GM23248 (cell line): ENCODE results near the gene SEC22A. TPM values are rescaled to one million over a fixed set of nuclear protein-coding genes. Genes with fewer than 3 reads are reported as not detected.
A peak's percentile ranks its signal among the peaks of the same experiment; 100 is the strongest.

ENCODE experiments used
- DNase-seq: peaks from one replicate; pipeline ENCODE4 v3.0.0-alpha.2; 2015
- H2AFZ ChIP-seq: fragments of 200-600 bp; sonication (generic); 2 replicates; pipeline ENCODE4 v1.6.1; 2016; ENCODE audit warnings: antibody characterized with exemption
- H3F3A ChIP-seq: fragments of 200-600 bp; sonication (generic); 2 replicates; pipeline ENCODE4 v1.6.1; 2016; ENCODE audit warnings: mild to moderate bottlenecking, antibody characterized with exemption, mixed run types; ENCODE audit not compliant: insufficient read depth
- H3K27ac ChIP-seq: fragments of 200-600 bp; sonication (generic); 2 replicates; pipeline ENCODE4 v1.5.1; 2016; ENCODE audit warnings: mild to moderate bottlenecking
- H3K27me3 ChIP-seq: fragments of 200-600 bp; sonication (generic); replicated peaks from 2 replicates; pipeline ENCODE4 v1.6.1; 2016; ENCODE audit warnings: mild to moderate bottlenecking; ENCODE audit not compliant: insufficient read depth
- H3K36me3 ChIP-seq: fragments of 200-600 bp; sonication (generic); 2 replicates; pipeline ENCODE4 v1.6.1; 2016; ENCODE audit warnings: low read depth, mild to moderate bottlenecking
- H3K4me1 ChIP-seq: fragments of 200-600 bp; sonication (generic); 2 replicates; pipeline ENCODE4 v1.6.1; 2016; ENCODE audit warnings: mild to moderate bottlenecking; ENCODE audit not compliant: insufficient read depth
- H3K4me2 ChIP-seq: fragments of 200-600 bp; sonication (generic); one replicate; pipeline ENCODE4 v1.6.1; 2016; ENCODE audit warnings: mild to moderate bottlenecking; ENCODE audit not compliant: unreplicated experiment
- H3K4me3 ChIP-seq: fragments of 200-600 bp; sonication (generic); 2 replicates; pipeline ENCODE4 v1.5.1; 2016; ENCODE audit warnings: mild to moderate bottlenecking
- H3K79me2 ChIP-seq: fragments of 200-600 bp; sonication (generic); 2 replicates; pipeline ENCODE4 v1.6.1; 2016; ENCODE audit warnings: mild to moderate bottlenecking; ENCODE audit not compliant: insufficient read depth
- H3K9ac ChIP-seq: fragments of 200-600 bp; sonication (generic); 2 replicates; pipeline ENCODE4 v1.6.1; 2016; ENCODE audit warnings: mild to moderate bottlenecking
- H3K9me2 ChIP-seq: fragments of 200-600 bp; sonication (generic); 2 replicates; pipeline ENCODE4 v1.6.1; 2016; ENCODE audit warnings: mixed run types, mild to moderate bottlenecking, moderate library complexity; ENCODE audit not compliant: insufficient read depth
- H3K9me3 ChIP-seq: fragments of 200-600 bp; sonication (generic); one replicate; pipeline ENCODE4 v1.6.1; 2017; ENCODE audit warnings: low read depth
- H4K20me1 ChIP-seq: fragments of 200-600 bp; sonication (generic); 2 replicates; pipeline ENCODE4 v1.6.0; 2016; ENCODE audit not compliant: insufficient read depth
- EZH2 ChIP-seq: fragments of 200-600 bp; sonication (generic); IDR thresholded peaks from 2 replicates; pipeline ENCODE4 v1.6.1; 2018; ENCODE audit warnings: antibody characterized with exemption, mild to moderate bottlenecking; ENCODE audit not compliant: insufficient read depth, poor library complexity, severe bottlenecking
- EZH2phosphoT487 ChIP-seq: fragments of 200-600 bp; sonication (generic); IDR thresholded peaks from 2 replicates; pipeline ENCODE4 v1.6.1; 2018; ENCODE audit warnings: antibody characterized with exemption, moderate library complexity, mild to moderate bottlenecking, low read depth; ENCODE audit not compliant: insufficient read depth
- WGBS, 2 experiments: methylation state at CpG; one replicate each; pipeline ENCODE4 v1.1.6; 2015 to 2017; ENCODE audit warnings: low lambda C conversion rate in 2 of 2, low coverage in 1 of 2; ENCODE audit errors: missing lambda C conversion rate in 2 of 2; 5-methylcytosine and 5-hydroxymethylcytosine counted together
- in situ Hi-C: fragments of 300-500 bp; cut with MboI; formaldehyde crosslinking; loops from 2 replicates; pipeline ENCODE4 v1.15.0; 2020
- polyA plus RNA-seq: library from polyadenylated mRNA; unstranded; fragments of >200 nt; fragmentation: Nextera tagmentation; extraction: Ambion mirVana; gene quantifications from 2 replicates; pipeline ENCODE4 v1.2.1, GENCODE V29; 2016
- total RNA-seq: library from RNA; depleted of rRNA; stranded (reverse); fragments of >200 nt; shearing (Covaris generic); gene quantifications from 2 replicates; pipeline ENCODE4 v1.2.3, GENCODE V29; 2014

Gene SEC22A
- total and polyA plus RNA-seq, 2 experiments from 2014 or later: 35.1 to 44.5 TPM

GRCh38 chr3:123270818-123271217 is 69.1 kb downstream of the SEC22A start:
- no peak for DNase-seq
- Histone ChIP-seq H3K79me2 (no peaks in the 10 kb centered on the region), H4K20me1 (no peaks in the 10 kb centered on the region; the same call in 1 of the 2 replicates), H3K9me2 (no peaks in the 10 kb centered on the region), H3K4me1 (peaks cover 24% of the 10 kb centered on the region), H3K36me3 (no peaks in the 10 kb centered on the region), H3K27me3 (no peaks in the 10 kb centered on the region), H3K4me2 (no peak overlapping the region), H3K9ac (no peak overlapping the region), H3K4me3 (no peak overlapping the region), H3K9me3 (no peaks in the 10 kb centered on the region), H3K27ac (no peak overlapping the region), H3F3A (peaks cover 27% of the 10 kb centered on the region), H2AFZ (no peak overlapping the region)
- no peak for TF ChIP-seq EZH2phosphoT487
- TF ChIP-seq EZH2: no peak
- 91 to 100% methylated on average over 2 of the region's 2 CpGs for WGBS, 2 experiments
- in situ Hi-C loops: no loop called here

- Histone ChIP-seq H2AFZ (no peak overlapping the region), H3K9me3 (no peaks in the 10 kb centered on the region), H3K36me3 (no peaks in the 10 kb centered on the region), H3K9ac (no peak overlapping the region), H4K20me1 (no peaks in the 10 kb centered on the region; the same call in 1 of the 2 replicates), H3K79me2 (no peaks in the 10 kb centered on the region), H3K27ac (peak overlapping the region; percentile 97), H3F3A (peaks cover 27% of the 10 kb centered on the region), H3K4me1 (peaks cover 24% of the 10 kb centered on the region), H3K4me3 (no peak overlapping the region), H3K4me2 (no peak overlapping the region), H3K27me3 (no peaks in the 10 kb centered on the region), H3K9me2 (no peaks in the 10 kb centered on the region)
- TF ChIP-seq EZH2 (no peak), EZH2phosphoT487 (no peak)
- 41 to 51% methylated on average over 5 of the region's 5 CpGs for WGBS, 2 experiments
- in situ Hi-C loops: no loop called here
- no peak for DNase-seq
Measured at GRCh38 chr3:123271466-123272159, 69.9 kb downstream of the SEC22A start.

- no peaks in the 10 kb centered on the region for H4K20me1 ChIP-seq
- H3K4me1 ChIP-seq: peaks cover 24% of the 10 kb centered on the region
- in situ Hi-C loops: no loop called here
- H3K36me3 ChIP-seq: no peaks in the 10 kb centered on the region
- peak; percentile 72 for DNase-seq
- H3K9me2 ChIP-seq: no peaks in the 10 kb centered on the region
- H3K27me3 ChIP-seq: no peaks in the 10 kb centered on the region
- no peak overlapping the region for H2AFZ ChIP-seq
- no peaks in the 10 kb centered on the region for H3K79me2 ChIP-seq
- H3K4me3 ChIP-seq: no peak overlapping the region
- H3K4me2 ChIP-seq: peak overlapping the region; percentile 63
- H3K9me3 ChIP-seq: no peaks in the 10 kb centered on the region
- peak overlapping the region; percentile 97 for H3K27ac ChIP-seq
- WGBS, 2 experiments: 68 to 70% methylated on average over 2 of the region's 2 CpGs
- peaks cover 27% of the 10 kb centered on the region for H3F3A ChIP-seq
- H3K9ac ChIP-seq: peak overlapping the region; percentile 69
- TF ChIP-seq EZH2: no peak
- no peak for TF ChIP-seq EZH2phosphoT487
Measured at GRCh38 chr3:123272547-123272946, 70.8 kb downstream of the SEC22A start.

- Histone ChIP-seq H3K4me2 (no peak overlapping the region), H3K79me2 (no peaks in the 10 kb centered on the region), H3K4me3 (no peak overlapping the region), H3K27ac (no peak overlapping the region), H4K20me1 (no peaks in the 10 kb centered on the region), H3K9me2 (no peaks in the 10 kb centered on the region), H3F3A (peaks cover 27% of the 10 kb centered on the region), H3K9me3 (no peaks in the 10 kb centered on the region), H3K36me3 (no peaks in the 10 kb centered on the region), H3K4me1 (peaks cover 24% of the 10 kb centered on the region), H2AFZ (no peak overlapping the region), H3K27me3 (no peaks in the 10 kb centered on the region), H3K9ac (no peak overlapping the region)
- WGBS, 2 experiments: 66 to 76% methylated on average over 3 of the region's 3 CpGs
- no peak for DNase-seq
- TF ChIP-seq EZH2phosphoT487 (no peak), EZH2 (no peak)
- in situ Hi-C loops: no loop called here
Measured at GRCh38 chr3:123275691-123276090, 73.9 kb downstream of the SEC22A start.
